Panc1 (cell line): Measurements from ENCODE around the gene DQX1. TPM values are rescaled to one million over a fixed set of nuclear protein-coding genes. Genes with fewer than 3 reads are reported as not detected.
A peak's percentile ranks its signal among the peaks of the same experiment; 100 is the strongest.

Source experiments
- ATAC-seq: fragments of 200-7000 bp; cut with Tn5 transposase; 2 replicates; pipeline ENCODE4 v1.9.1; 2020; ENCODE audit warnings: mild to moderate bottlenecking, moderate library complexity
- BruUV-seq: library from RNA; stranded (reverse); fragments of 400-500 nt; replicated peaks from 2 replicates; lab custom pipeline; 2021; lab: Mats Ljungman, UMichigan
- CTCF ChIA-PET: fragments of 300-600 bp; sonication (Branson Sonifier 250); formaldehyde crosslinking; loops from one replicate; lab custom pipeline; 2022; ENCODE audit warnings: antibody characterized with exemption; lab: Charles Lee
- POLR2A ChIA-PET: fragments of 300-600 bp; sonication (Branson Sonifier 250); formaldehyde crosslinking; loops from one replicate; lab custom pipeline; 2022; ENCODE audit warnings: antibody characterized with exemption; lab: Charles Lee
- DNase-seq: peaks from one replicate; pipeline ENCODE4 v3.0.0-alpha.2; 2010; ENCODE audit warnings: low read depth, low spot score
- H3K27ac ChIP-seq: 2 replicates; pipeline ENCODE4 v1.5.1; 2011; ENCODE audit warnings: mild to moderate bottlenecking, low read length, inconsistent platforms
- H3K27me3 ChIP-seq: fragments of 200-500 bp; sonication (Bioruptor generic); 2 replicates; pipeline ENCODE4 v1.6.0; 2014; ENCODE audit warnings: low read length, inconsistent platforms; ENCODE audit not compliant: control insufficient read depth, insufficient read depth
- H3K36me3 ChIP-seq: fragments of 200-500 bp; sonication (Bioruptor generic); 2 replicates; pipeline ENCODE4 v1.5.1; 2014; ENCODE audit warnings: inconsistent platforms, mild to moderate bottlenecking, low read length, moderate library complexity; ENCODE audit not compliant: control insufficient read depth, insufficient read depth
- H3K4me1 ChIP-seq: 2 replicates; pipeline ENCODE4 v1.5.1; 2011; ENCODE audit warnings: inconsistent platforms, mild to moderate bottlenecking, low read length, moderate library complexity; ENCODE audit not compliant: control insufficient read depth, insufficient read depth
- H3K4me3 ChIP-seq, 2 experiments: 2 replicates each; pipeline ENCODE4 v1.5.1; 2011 to 2012; ENCODE audit warnings: low read depth in 2 of 2, low read length in 2 of 2, mild to moderate bottlenecking in 2 of 2, inconsistent platforms in 1 of 2, moderate library complexity in 1 of 2
- H3K9me3 ChIP-seq: fragments of 200-500 bp; sonication (Bioruptor generic); 2 replicates; pipeline ENCODE4 v1.5.1; 2014; ENCODE audit warnings: low read depth, mild to moderate bottlenecking, inconsistent platforms, low read length, moderate library complexity; ENCODE audit not compliant: control insufficient read depth, insufficient read depth
- POLR2AphosphoS5 ChIP-seq: IDR thresholded peaks from 2 replicates; pipeline ENCODE4 v1.6.1; 2012; ENCODE audit warnings: mild to moderate bottlenecking, low read depth, low read length, moderate library complexity
- REST ChIP-seq, 2 experiments: IDR thresholded peaks; 2 replicates each; pipeline ENCODE4 v1.6.1; 2011 to 2012; ENCODE audit warnings: low read depth in 2 of 2, control low read depth in 1 of 2, low read length in 1 of 2, mild to moderate bottlenecking in 1 of 2, moderate library complexity in 1 of 2; ENCODE audit not compliant: insufficient read depth in 1 of 2
- SIN3A ChIP-seq: IDR thresholded peaks from 2 replicates; pipeline ENCODE4 v1.6.1; 2012; ENCODE audit warnings: low read depth, mild to moderate bottlenecking, low read length, moderate library complexity, borderline replicate concordance; ENCODE audit not compliant: insufficient read depth
- TCF7L2 ChIP-seq: IDR thresholded peaks from 2 replicates; pipeline ENCODE4 v1.6.1; 2011; ENCODE audit warnings: mild to moderate bottlenecking, low read depth, low read length, inconsistent platforms
- in situ Hi-C: cut with HindIII; loops from 2 replicates; pipeline ENCODE4 v1.10.0; 2016; ENCODE audit warnings: low sequenced_read_pairs, low pct_unique_long_range_greater_than_20kb
- intact Hi-C: fragments of 100-400 bp; cut with micrococcal nuclease; formaldehyde crosslinking; loops from one replicate; pipeline ENCODE4 v1.10.0; 2022; ENCODE audit not compliant: unreplicated experiment
- total RNA-seq: library from RNA; stranded (reverse); gene quantifications from one replicate; pipeline ENCODE4 v1.2.1, GENCODE V29; 2021; ENCODE audit not compliant: unreplicated experiment
- TF ChIP-seq, protein P1 (sequence below): fragments of 450-650 bp; IDR thresholded peaks from 2 replicates; pipeline ENCODE4 v1.5.1; 2017; ENCODE audit warnings: mild to moderate bottlenecking

Gene DQX1
- total RNA-seq, 1 experiment from 2014 or later = 0.41 TPM

DNA sequence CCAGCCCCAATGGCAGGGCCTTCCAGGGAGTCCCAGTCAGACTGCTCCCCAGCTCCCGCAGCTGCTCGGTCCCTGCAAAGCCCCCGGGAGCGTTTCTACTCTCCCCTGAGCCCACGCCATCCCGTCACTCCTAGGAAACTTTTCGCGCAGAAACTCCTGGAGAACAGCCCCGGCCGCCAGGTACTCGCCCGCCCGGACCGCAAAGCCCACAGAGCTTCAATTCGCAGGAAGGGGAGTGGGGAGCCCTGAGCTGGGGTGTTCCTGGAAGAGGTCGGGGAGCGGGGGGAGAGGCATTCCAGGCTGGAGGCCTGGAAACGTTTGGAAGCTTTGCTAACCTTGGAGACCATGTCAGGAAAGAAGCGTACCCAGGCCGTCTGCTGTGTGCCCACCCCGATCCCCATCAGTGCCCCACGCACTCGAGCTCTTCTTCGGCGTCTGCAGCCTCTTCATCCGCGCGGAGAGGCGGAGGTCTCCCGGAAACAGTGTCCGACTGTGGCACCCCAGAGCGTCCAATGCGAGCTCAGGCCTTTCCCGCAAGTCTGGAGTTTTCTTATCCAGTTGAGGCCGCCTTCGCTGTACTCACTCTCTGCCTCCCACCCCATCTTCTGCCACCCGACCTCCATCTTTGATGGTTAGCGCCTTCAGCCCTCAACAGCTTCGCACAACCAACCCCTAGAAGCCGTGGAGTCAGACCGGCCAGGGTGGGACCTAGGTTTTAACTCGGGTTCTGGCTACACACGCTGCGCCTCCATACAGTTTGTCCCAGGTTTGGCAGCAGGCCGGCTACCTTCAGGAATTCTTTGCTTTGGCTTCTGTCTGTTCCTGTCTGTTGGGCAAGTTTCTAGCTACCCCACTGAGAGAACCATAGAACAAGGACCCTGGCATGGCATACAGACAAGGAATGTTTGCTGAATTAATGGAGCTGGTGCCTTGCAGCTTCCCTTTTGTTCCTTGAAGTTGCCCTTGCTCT, 22.2 kb downstream of the DQX1 start:
- DNase-seq = no peak
- H3K27ac ChIP-seq = peak overlapping the region; percentile 98
- BruUV-seq = no TSS peak
- H3K9me3 ChIP-seq = no peaks in the 10 kb centered on the region
- ATAC-seq = no peak
- POLR2A ChIA-PET = interaction anchor here (1.0 kb wide), 1 partner anchor 47 kb away, joined by 3 read pairs; no protein-coding TSS in a partner anchor
- H3K4me1 ChIP-seq = peaks cover 53% of the 10 kb centered on the region
- peak overlapping the region; percentile 86 to 94 for H3K4me3 ChIP-seq
- TF ChIP-seq SIN3A = 0 out of 2 replicates have a peak, but pooled peaks have one; percentile 22
- TF ChIP-seq TCF7L2 = no peak
- peaks cover 4% of the 10 kb centered on the region for H3K36me3 ChIP-seq
- in situ Hi-C loops = no loop called here
- no peaks in the 10 kb centered on the region for H3K27me3 ChIP-seq
- CTCF ChIA-PET = interaction anchor here (0.6 to 0.9 kb wide), 2 partner anchors 26 to 81 kb away, joined by 4 to 7 read pairs; partner anchors contain the start of genes AUP1 and HTRA2
- intact Hi-C loops = loop anchor here (10.0 kb wide), 1 partner anchor 81 kb away; no protein-coding TSS in a partner anchor

DNA sequence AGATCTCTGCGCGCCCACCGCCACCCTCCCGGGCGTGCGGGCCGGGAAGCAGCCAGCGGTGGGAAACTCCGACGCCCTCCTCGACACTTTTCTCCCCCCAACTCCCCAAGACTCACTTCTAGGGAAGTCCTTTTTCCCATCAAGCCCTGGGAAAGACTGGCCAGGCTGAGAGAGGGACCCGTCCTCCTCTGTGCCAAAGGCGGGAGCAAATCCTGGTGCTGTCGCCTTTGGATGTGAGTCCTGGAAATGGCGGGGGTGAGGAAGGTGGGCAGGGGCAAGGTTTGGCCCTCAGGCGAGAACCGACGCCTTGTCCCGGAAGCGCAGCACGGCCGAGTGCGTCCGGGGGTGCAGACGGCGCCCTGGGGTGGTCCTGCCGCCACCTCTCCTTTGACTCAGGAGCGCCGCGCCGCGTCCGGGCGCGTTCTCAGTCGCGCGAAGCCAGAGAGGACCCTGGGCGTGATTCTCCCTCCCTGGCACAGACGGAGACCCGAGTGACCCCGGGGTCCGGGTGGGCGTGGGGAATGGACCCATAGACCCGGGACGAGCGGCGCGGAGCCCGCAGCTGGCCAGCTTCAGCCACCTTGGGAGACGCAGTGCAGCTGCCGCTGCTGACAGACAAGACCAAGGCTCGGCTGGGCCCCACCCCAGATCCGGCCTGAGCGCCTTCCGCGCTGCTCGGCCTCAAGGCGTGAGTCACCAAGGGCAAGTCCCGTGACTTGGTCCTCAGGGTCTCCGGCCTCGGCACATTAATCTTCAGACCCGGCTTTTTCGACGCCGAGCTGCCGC, 23.1 kb downstream of the DQX1 start:
- intact Hi-C loops = loop anchor here (10.0 kb wide), 1 partner anchor 82 kb away; no protein-coding TSS in a partner anchor
- DNase-seq = no peak
- in situ Hi-C loops = no loop called here

More for the DNA sequence above, 23.1 kb downstream of the DQX1 start:
- Histone ChIP-seq H3K4me3 (peak overlapping the region; percentile 86 to 94), H3K27ac (peak overlapping the region; percentile 98), H3K9me3 (no peaks in the 10 kb centered on the region), H3K36me3 (peaks cover 2% of the 10 kb centered on the region), H3K4me1 (peaks cover 55% of the 10 kb centered on the region), H3K27me3 (no peaks in the 10 kb centered on the region)
- ChIA-PET POLR2A (no interaction called here), CTCF (interaction anchor here (0.6 kb wide), 1 partner anchor 82 kb away, joined by 7 read pairs; no protein-coding TSS in a partner anchor)
- ATAC-seq = peak; percentile 56
- no TSS peak for BruUV-seq
- TF ChIP-seq TCF7L2 (peak; percentile 61; the same call in 1 of the 2 replicates), REST (IDR thresholded peaks at IDR 0.05; ENCODE audit: insufficient read depth in 1 of 2, low read depth in 2 of 2, low read length in 1 of 2) (0 out of 4 replicates have a peak, but pooled peaks of 1 of the 2 experiments have one; percentile 4), SIN3A (0 out of 2 replicates have a peak, but pooled peaks have one; percentile 76), POLR2AphosphoS5 (peak; percentile 85)
- TF ChIP-seq, protein P1, sequence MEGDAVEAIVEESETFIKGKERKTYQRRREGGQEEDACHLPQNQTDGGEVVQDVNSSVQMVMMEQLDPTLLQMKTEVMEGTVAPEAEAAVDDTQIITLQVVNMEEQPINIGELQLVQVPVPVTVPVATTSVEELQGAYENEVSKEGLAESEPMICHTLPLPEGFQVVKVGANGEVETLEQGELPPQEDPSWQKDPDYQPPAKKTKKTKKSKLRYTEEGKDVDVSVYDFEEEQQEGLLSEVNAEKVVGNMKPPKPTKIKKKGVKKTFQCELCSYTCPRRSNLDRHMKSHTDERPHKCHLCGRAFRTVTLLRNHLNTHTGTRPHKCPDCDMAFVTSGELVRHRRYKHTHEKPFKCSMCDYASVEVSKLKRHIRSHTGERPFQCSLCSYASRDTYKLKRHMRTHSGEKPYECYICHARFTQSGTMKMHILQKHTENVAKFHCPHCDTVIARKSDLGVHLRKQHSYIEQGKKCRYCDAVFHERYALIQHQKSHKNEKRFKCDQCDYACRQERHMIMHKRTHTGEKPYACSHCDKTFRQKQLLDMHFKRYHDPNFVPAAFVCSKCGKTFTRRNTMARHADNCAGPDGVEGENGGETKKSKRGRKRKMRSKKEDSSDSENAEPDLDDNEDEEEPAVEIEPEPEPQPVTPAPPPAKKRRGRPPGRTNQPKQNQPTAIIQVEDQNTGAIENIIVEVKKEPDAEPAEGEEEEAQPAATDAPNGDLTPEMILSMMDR = peak; percentile 85
